ENCODE measurements around the gene INPP4B.

Gene INPP4B

GRCh38 chr4:142331646-142332045 is 514.5 kb downstream of the INPP4B start:
- DNase-seq: no peak

GRCh38 chr4:142331132-142331531 is 515.0 kb downstream of the INPP4B start:
- DNase-seq: no peak

- DNase-seq: no peak
These were observed 515.8 kb downstream of the INPP4B start for GRCh38 chr4:142330311-142330710.

GRCh38 chr4:142329313-142329712 is 516.8 kb downstream of the INPP4B start:
- DNase-seq: no peak

- no peak for DNase-seq
These were observed 519.9 kb downstream of the INPP4B start for GRCh38 chr4:142326181-142326580.

- DNase-seq: no peak
These were observed 521.5 kb downstream of the INPP4B start for GRCh38 chr4:142324572-142324971.

- DNase-seq: no peak
These were observed 523.1 kb downstream of the INPP4B start for GRCh38 chr4:142322996-142323395.

- no peak for DNase-seq
These were observed 527.8 kb downstream of the INPP4B start for GRCh38 chr4:142318280-142318679.

GRCh38 chr4:142316913-142317312 is 529.2 kb downstream of the INPP4B start:
- DNase-seq: no peak

GRCh38 chr4:142316025-142316424 is 530.1 kb downstream of the INPP4B start:
- no peak for DNase-seq

GRCh38 chr4:142314686-142315085 is 531.4 kb downstream of the INPP4B start:
- no peak for DNase-seq

GRCh38 chr4:142314247-142314646 is 531.9 kb downstream of the INPP4B start:
- no peak for DNase-seq

GRCh38 chr4:142312391-142312790 is 533.7 kb downstream of the INPP4B start:
- DNase-seq: no peak

GRCh38 chr4:142311916-142312315 is 534.2 kb downstream of the INPP4B start:
- DNase-seq: no peak

- DNase-seq: no peak
These were observed 536.3 kb downstream of the INPP4B start for GRCh38 chr4:142309772-142310171.

GRCh38 chr4:142307857-142308256 is 538.2 kb downstream of the INPP4B start:
- DNase-seq: no peak

GRCh38 chr4:142297313-142297712 is 548.8 kb downstream of the INPP4B start:
- no peak for DNase-seq

GRCh38 chr4:142293536-142293935 is 552.6 kb downstream of the INPP4B start:
- DNase-seq: no peak

GRCh38 chr4:142292231-142292630 is 553.9 kb downstream of the INPP4B start:
- no peak for DNase-seq

- DNase-seq: no peak
These were observed 554.6 kb downstream of the INPP4B start for GRCh38 chr4:142291299-142292050.

GRCh38 chr4:142287371-142287770 is 558.7 kb downstream of the INPP4B start:
- no peak for DNase-seq

- DNase-seq: no peak
These were observed 560.9 kb downstream of the INPP4B start for GRCh38 chr4:142285222-142285583.

- DNase-seq: no peak
These were observed 561.5 kb downstream of the INPP4B start for GRCh38 chr4:142284402-142285221.

- no peak for DNase-seq
These were observed 563.1 kb downstream of the INPP4B start for GRCh38 chr4:142282870-142283431.

Measured in activated naive CD4-positive, alpha-beta T cell treated with Interleukin-2 at 50 U/mL for 16 hours (primary cell).